K562 (cell line): ENCODE results near the gene FATE1. TPM values are rescaled to one million over a fixed set of nuclear protein-coding genes. Genes with fewer than 3 reads are reported as not detected.

Experiments used
- BRF1 ChIP-seq: IDR thresholded peaks from 3 replicates; pipeline ENCODE4 v1.6.1; 2011; ENCODE audit warnings: borderline replicate concordance, mild to moderate bottlenecking; ENCODE audit not compliant: insufficient read length; ENCODE audit errors: extremely low read depth
- polyA plus RNA-seq, 8 experiments: library from polyadenylated mRNA; depleted of rRNA in 4 of 8; stranded (reverse) in 5 of 8; unstranded in 3 of 8; fragments of >200 nt; fragmentation: Nextera tagmentation in 2 of 8; fragmentation: Illumina TruSeq in 1 of 8; extraction: Ambion mirVana in 2 of 8; extraction: Trizol in 1 of 8; gene quantifications; 2 replicates each; pipeline versions ENCODE4 v1.2.1 to v1.2.3, GENCODE V29; 2011 to 2014; ENCODE audit warnings: inconsistent platforms in 1 of 8, missing spikeins in 1 of 8
- total RNA-seq, 7 experiments: library from RNA; depleted of rRNA in 6 of 7; stranded (reverse); fragments of >200 nt in 6 of 7; fragmentation: Illumina TruSeq in 2 of 7; extraction: Trizol in 2 of 7; gene quantifications; 2 replicates each; pipeline versions ENCODE4 v1.2.1 to v1.2.3, GENCODE V29; 2011 to 2021; ENCODE audit warnings: low replicate concordance in 1 of 7
- TF ChIP-seq, protein P1 (sequence below): fragments of 450-650 bp; IDR thresholded peaks from 2 replicates; pipeline ENCODE4 v1.6.1; 2016; ENCODE audit warnings: mild to moderate bottlenecking, moderate library complexity
- TF ChIP-seq, protein P2 (sequence below): fragments of 250-450 bp; sonication (Bioruptor Pico); IDR thresholded peaks from 2 replicates; pipeline ENCODE4 v1.4.0; 2020; ENCODE audit warnings: mild to moderate bottlenecking, moderate library complexity
- TF ChIP-seq, protein P3 (sequence below): fragments of 450-650 bp; formaldehyde crosslinking; IDR thresholded peaks from 2 replicates; pipeline ENCODE4 v1.4.0; 2022; ENCODE audit warnings: missing genetic modification characterization

The FATE1 gene
- total and polyA plus RNA-seq, 9 of the 15 experiments (the other 6 are each of a cell fraction or from before 2014, with no cell fraction given) = not detected

DNA sequence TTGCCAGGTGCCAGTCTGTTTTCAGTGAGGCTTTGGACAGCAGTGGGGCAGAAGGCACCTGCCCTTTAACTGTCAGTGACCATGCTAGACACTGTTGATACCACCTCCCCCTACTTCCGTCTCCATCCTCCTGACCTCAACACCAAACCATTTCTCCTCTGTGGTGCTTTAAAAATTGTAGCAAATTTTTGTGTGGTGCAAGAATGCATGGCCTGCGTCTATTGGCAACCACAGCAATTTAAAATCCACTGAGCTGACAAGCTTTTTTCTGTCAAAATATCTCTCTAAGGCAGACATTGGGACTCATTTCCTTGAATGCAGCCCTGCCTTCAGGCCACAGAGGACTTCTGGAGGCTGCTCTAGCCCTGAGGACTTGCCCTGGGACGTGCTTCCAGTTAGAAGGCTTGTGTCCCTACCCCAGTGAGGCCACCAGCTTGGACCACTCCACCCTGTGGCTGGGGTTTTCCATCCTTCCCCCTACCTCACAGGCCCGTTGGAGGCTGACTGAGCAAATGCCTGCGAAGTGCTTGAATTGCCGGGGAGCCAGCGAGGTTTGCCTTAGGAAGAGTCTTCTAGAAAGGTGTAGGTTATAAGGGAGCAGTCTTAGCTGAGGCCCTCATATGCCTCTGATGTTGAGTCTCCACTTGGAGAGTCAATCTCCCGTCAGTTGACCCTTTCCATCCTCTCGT, 13.7 kb upstream of the FATE1 start (continued):
- TF ChIP-seq, protein P1, sequence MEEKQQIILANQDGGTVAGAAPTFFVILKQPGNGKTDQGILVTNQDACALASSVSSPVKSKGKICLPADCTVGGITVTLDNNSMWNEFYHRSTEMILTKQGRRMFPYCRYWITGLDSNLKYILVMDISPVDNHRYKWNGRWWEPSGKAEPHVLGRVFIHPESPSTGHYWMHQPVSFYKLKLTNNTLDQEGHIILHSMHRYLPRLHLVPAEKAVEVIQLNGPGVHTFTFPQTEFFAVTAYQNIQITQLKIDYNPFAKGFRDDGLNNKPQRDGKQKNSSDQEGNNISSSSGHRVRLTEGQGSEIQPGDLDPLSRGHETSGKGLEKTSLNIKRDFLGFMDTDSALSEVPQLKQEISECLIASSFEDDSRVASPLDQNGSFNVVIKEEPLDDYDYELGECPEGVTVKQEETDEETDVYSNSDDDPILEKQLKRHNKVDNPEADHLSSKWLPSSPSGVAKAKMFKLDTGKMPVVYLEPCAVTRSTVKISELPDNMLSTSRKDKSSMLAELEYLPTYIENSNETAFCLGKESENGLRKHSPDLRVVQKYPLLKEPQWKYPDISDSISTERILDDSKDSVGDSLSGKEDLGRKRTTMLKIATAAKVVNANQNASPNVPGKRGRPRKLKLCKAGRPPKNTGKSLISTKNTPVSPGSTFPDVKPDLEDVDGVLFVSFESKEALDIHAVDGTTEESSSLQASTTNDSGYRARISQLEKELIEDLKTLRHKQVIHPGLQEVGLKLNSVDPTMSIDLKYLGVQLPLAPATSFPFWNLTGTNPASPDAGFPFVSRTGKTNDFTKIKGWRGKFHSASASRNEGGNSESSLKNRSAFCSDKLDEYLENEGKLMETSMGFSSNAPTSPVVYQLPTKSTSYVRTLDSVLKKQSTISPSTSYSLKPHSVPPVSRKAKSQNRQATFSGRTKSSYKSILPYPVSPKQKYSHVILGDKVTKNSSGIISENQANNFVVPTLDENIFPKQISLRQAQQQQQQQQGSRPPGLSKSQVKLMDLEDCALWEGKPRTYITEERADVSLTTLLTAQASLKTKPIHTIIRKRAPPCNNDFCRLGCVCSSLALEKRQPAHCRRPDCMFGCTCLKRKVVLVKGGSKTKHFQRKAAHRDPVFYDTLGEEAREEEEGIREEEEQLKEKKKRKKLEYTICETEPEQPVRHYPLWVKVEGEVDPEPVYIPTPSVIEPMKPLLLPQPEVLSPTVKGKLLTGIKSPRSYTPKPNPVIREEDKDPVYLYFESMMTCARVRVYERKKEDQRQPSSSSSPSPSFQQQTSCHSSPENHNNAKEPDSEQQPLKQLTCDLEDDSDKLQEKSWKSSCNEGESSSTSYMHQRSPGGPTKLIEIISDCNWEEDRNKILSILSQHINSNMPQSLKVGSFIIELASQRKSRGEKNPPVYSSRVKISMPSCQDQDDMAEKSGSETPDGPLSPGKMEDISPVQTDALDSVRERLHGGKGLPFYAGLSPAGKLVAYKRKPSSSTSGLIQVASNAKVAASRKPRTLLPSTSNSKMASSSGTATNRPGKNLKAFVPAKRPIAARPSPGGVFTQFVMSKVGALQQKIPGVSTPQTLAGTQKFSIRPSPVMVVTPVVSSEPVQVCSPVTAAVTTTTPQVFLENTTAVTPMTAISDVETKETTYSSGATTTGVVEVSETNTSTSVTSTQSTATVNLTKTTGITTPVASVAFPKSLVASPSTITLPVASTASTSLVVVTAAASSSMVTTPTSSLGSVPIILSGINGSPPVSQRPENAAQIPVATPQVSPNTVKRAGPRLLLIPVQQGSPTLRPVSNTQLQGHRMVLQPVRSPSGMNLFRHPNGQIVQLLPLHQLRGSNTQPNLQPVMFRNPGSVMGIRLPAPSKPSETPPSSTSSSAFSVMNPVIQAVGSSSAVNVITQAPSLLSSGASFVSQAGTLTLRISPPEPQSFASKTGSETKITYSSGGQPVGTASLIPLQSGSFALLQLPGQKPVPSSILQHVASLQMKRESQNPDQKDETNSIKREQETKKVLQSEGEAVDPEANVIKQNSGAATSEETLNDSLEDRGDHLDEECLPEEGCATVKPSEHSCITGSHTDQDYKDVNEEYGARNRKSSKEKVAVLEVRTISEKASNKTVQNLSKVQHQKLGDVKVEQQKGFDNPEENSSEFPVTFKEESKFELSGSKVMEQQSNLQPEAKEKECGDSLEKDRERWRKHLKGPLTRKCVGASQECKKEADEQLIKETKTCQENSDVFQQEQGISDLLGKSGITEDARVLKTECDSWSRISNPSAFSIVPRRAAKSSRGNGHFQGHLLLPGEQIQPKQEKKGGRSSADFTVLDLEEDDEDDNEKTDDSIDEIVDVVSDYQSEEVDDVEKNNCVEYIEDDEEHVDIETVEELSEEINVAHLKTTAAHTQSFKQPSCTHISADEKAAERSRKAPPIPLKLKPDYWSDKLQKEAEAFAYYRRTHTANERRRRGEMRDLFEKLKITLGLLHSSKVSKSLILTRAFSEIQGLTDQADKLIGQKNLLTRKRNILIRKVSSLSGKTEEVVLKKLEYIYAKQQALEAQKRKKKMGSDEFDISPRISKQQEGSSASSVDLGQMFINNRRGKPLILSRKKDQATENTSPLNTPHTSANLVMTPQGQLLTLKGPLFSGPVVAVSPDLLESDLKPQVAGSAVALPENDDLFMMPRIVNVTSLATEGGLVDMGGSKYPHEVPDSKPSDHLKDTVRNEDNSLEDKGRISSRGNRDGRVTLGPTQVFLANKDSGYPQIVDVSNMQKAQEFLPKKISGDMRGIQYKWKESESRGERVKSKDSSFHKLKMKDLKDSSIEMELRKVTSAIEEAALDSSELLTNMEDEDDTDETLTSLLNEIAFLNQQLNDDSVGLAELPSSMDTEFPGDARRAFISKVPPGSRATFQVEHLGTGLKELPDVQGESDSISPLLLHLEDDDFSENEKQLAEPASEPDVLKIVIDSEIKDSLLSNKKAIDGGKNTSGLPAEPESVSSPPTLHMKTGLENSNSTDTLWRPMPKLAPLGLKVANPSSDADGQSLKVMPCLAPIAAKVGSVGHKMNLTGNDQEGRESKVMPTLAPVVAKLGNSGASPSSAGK = no peak
- TF ChIP-seq, protein P2, sequence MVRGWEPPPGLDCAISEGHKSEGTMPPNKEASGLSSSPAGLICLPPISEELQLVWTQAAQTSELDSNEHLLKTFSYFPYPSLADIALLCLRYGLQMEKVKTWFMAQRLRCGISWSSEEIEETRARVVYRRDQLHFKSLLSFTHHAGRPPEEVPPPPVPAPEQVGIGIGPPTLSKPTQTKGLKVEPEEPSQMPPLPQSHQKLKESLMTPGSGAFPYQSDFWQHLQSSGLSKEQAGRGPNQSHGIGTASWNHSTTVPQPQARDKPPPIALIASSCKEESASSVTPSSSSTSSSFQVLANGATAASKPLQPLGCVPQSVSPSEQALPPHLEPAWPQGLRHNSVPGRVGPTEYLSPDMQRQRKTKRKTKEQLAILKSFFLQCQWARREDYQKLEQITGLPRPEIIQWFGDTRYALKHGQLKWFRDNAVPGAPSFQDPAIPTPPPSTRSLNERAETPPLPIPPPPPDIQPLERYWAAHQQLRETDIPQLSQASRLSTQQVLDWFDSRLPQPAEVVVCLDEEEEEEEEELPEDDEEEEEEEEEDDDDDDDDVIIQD = no peak
- no peak for TF ChIP-seq BRF1
- TF ChIP-seq, protein P3, sequence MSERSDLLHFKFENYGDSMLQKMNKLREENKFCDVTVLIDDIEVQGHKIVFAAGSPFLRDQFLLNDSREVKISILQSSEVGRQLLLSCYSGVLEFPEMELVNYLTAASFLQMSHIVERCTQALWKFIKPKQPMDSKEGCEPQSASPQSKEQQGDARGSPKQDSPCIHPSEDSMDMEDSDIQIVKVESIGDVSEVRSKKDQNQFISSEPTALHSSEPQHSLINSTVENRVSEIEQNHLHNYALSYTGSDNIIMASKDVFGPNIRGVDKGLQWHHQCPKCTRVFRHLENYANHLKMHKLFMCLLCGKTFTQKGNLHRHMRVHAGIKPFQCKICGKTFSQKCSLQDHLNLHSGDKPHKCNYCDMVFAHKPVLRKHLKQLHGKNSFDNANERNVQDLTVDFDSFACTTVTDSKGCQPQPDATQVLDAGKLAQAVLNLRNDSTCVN = no peak
